Stomach (tissue), 9 donors: ENCODE results near the gene P2RY1. TPM values are rescaled to one million over a fixed set of nuclear protein-coding genes. Genes with fewer than 3 reads are reported as not detected.

ENCODE experiments used
- DNase-seq, 2 donors: peaks; one replicate each; pipeline versions ENCODE4 v3.0.0 to v3.0.0-alpha.2; 2013 to 2019
- H3K27ac ChIP-seq, 5 donors: fragments of 200-600 bp in 4 of 5; sonication (generic) in 4 of 5; one replicate each; pipeline ENCODE4 v1.5.1; 2013 to 2019; ENCODE audit warnings: mild to moderate bottlenecking in 1 of 5, moderate library complexity in 1 of 5
- H3K27me3 ChIP-seq, 3 donors: fragments of 200-600 bp; sonication (generic); one replicate each; pipeline ENCODE4 v1.5.1; 2017 to 2019; ENCODE audit warnings: mixed run types in 1 of 3
- H3K36me3 ChIP-seq, 4 donors: fragments of 200-600 bp; sonication (generic); 1 replicate in 3 of 4; 2 replicates in 1 of 4; pipeline ENCODE4 v1.5.1; 2016 to 2019
- H3K4me1 ChIP-seq, 4 donors: fragments of 200-600 bp; sonication (generic); one replicate each; pipeline ENCODE4 v1.5.1; 2016 to 2019
- H3K4me3 ChIP-seq, 4 donors: fragments of 200-600 bp; sonication (generic) in 3 of 4; one replicate each; pipeline ENCODE4 v1.5.1; 2016 to 2019; ENCODE audit warnings: mild to moderate bottlenecking in 1 of 4
- H3K9me3 ChIP-seq, 4 donors: fragments of 200-600 bp; sonication (generic); one replicate each; pipeline ENCODE4 v1.5.1; 2016 to 2019
- EP300 ChIP-seq: sonication (generic); formaldehyde crosslinking; IDR thresholded peaks from one replicate; pipeline ENCODE4 v1.6.1; 2017; ENCODE audit warnings: antibody characterized with exemption
- POLR2A ChIP-seq, 4 donors: fragments of 450-650 bp; IDR thresholded peaks; one replicate each; pipeline ENCODE4 v1.6.1; 2016; ENCODE audit warnings: antibody characterized with exemption in 4 of 4, control low read depth in 2 of 4, mild to moderate bottlenecking in 1 of 4, moderate library complexity in 1 of 4
- POLR2AphosphoS5 ChIP-seq, 3 donors: sonication (generic); formaldehyde crosslinking; IDR thresholded peaks; one replicate each; pipeline ENCODE4 v1.6.1; 2016; ENCODE audit warnings: antibody characterized with exemption in 3 of 3
- WGBS, 5 donors: extraction: QIAGEN DNeasy Blood & Tissue Kit in 3 of 5; methylation state at CpG; one replicate each; pipeline versions ENCODE4 v1.1.5 to v1.1.7; 2013 to 2018; 5-methylcytosine and 5-hydroxymethylcytosine counted together
- intact Hi-C: fragments of 100-400 bp; cut with DNase I; formaldehyde crosslinking; loops from one replicate; pipeline ENCODE4 v1.15.1; 2023; ENCODE audit warnings: low total_unique reads
- polyA plus RNA-seq, 3 donors: library from polyadenylated mRNA; stranded (reverse); fragments of 200-250 nt; gene quantifications; one replicate each; pipeline ENCODE4 v1.2.3, GENCODE V29; 2013
- small RNA-seq, 4 donors: library from RNA; depleted of rRNA; stranded (forward); fragments of <200 nt; gene quantifications; one replicate each; pipeline ENCODE3, GENCODE V24; 2016
- total RNA-seq, 5 donors: library from RNA; depleted of rRNA; stranded (reverse); fragments of >200 nt; gene quantifications; one replicate each; pipeline versions ENCODE4 v1.1.0 to v1.2.3, GENCODE V29; 2014 to 2016
- TF ChIP-seq, protein P1 (sequence below), 7 experiments: fragments of 450-650 bp in 4 of 7; fragments of 200-600 bp in 3 of 7; sonication (generic) in 3 of 7; IDR thresholded peaks; one replicate each; pipeline ENCODE4 v1.5.1; 2016 to 2019; ENCODE audit warnings: antibody characterized with exemption in 7 of 7, control low read depth in 2 of 7, mild to moderate bottlenecking in 1 of 7
- donor health status: healthy with polysubstance abuse.
- donor health status: Bipolar disorder and iron deficiency.
- donor health status: healthy.

The P2RY1 gene
- total and polyA plus RNA-seq, 8 donors: under 0.01 to 29.0 (median 0.80) TPM

DNA sequence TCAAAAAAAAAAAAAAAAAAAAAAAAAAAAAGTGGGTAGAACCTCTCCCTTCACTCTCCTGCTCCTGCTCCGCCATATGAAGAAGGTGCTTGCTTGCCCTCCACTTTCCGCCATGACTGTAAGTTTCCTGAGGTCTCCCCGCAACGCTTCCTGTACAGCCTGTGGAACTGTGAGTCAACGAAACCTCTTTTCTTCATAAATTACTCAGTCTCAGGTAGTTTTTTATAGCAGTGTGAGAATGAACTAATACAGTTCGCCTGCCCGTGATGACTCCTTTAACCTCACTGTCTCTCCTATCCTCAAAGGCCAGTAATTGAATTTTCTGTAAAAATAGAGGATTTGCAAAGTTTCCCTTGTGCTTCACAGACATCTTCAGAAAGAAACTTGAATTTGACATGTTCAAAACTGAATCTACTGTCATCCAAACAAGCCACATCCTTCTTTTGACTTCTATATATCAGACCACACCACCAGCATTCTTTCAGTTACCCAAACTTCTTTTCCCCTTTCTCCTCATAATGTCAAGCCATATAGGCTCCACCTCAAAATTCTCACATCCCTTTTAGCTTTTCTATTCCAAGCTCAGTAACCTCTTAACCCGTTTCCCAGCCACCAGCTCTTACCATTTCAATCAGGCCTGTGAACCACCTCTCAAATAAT, 44.3 kb downstream of the P2RY1 start:
- intact Hi-C loops: no loop called here
- Histone ChIP-seq H3K4me1 (no peaks in the 10 kb centered on the region), H3K36me3 (no peaks in the 10 kb centered on the region), H3K27me3 (no peaks in the 10 kb centered on the region), H3K9me3 (peaks cover 0 to 2% (median under 1%) of the 10 kb centered on the region in 4 donors), H3K4me3 (no peak overlapping the region), H3K27ac (no peak overlapping the region)
- TF ChIP-seq POLR2AphosphoS5 (IDR thresholded peaks at IDR 0.05) (no peak), POLR2A (IDR thresholded peaks at IDR 0.05) (no peak), EP300 (no peak)
- TF ChIP-seq, protein P1, sequence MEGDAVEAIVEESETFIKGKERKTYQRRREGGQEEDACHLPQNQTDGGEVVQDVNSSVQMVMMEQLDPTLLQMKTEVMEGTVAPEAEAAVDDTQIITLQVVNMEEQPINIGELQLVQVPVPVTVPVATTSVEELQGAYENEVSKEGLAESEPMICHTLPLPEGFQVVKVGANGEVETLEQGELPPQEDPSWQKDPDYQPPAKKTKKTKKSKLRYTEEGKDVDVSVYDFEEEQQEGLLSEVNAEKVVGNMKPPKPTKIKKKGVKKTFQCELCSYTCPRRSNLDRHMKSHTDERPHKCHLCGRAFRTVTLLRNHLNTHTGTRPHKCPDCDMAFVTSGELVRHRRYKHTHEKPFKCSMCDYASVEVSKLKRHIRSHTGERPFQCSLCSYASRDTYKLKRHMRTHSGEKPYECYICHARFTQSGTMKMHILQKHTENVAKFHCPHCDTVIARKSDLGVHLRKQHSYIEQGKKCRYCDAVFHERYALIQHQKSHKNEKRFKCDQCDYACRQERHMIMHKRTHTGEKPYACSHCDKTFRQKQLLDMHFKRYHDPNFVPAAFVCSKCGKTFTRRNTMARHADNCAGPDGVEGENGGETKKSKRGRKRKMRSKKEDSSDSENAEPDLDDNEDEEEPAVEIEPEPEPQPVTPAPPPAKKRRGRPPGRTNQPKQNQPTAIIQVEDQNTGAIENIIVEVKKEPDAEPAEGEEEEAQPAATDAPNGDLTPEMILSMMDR (IDR thresholded peaks at IDR 0.05): no peak
- 85 to 94% (median 91%) methylated on average over 8 of the region's 8 CpGs for whole genome bisulfite sequencing, 5 donors
- no peak for DNase-seq

DNA sequence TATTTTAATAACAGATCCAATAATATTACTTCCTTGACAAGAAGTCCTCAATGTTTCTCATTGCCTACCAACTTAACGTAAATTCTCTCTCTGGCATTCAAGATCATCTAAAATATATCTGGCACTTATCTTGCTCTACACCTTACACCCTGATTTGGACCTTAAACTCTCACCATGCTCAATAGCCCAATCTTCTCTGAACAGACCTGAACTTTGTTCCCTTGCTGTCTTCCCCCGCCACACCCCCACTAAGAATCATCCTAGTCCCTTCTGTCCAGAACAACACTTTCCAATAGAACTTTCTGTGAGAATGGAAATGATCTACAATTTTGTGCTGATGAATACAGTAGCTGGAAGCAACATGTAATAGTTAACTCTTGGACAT, 44.9 kb downstream of the P2RY1 start:
- Histone ChIP-seq H3K36me3 (no peaks in the 10 kb centered on the region), H3K9me3 (no peaks in the 10 kb centered on the region), H3K27me3 (no peaks in the 10 kb centered on the region), H3K4me3 (no peak overlapping the region), H3K27ac (no peak overlapping the region), H3K4me1 (no peaks in the 10 kb centered on the region)
- TF ChIP-seq POLR2AphosphoS5 (IDR thresholded peaks at IDR 0.05): no peak
- no peak for TF ChIP-seq POLR2A (IDR thresholded peaks at IDR 0.05)
- TF ChIP-seq EP300: no peak
- TF ChIP-seq, protein P1 (IDR thresholded peaks at IDR 0.05): no peak
- intact Hi-C loops: no loop called here
- 67 to 92% (median 87%) methylated on average over 2 of the region's 2 CpGs for WGBS, 5 donors
- DNase-seq: no peak

DNA sequence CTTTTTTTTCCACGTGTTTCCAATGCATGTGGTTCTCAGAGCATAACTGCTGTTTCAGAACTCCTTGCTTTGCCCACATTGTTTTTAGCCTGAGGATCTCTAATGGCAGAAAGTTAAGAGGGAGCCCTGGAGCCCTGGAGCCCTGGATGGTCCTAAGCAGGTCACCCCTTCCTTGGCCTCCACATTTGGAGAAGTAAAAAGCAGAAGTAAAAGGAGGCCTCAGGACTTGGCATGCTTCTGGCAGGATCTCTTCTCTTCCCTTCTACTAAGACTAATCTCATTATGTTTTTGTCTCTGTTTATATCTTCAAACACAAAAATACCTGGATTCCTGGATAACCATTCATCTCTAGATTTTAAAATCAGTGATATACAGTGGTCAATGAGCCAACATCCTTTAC, 50.1 kb downstream of the P2RY1 start:
- H3K4me1 ChIP-seq: no peaks in the 10 kb centered on the region
- no peak for TF ChIP-seq POLR2A (IDR thresholded peaks at IDR 0.05)
- no peak for TF ChIP-seq POLR2AphosphoS5 (IDR thresholded peaks at IDR 0.05)
- TF ChIP-seq, protein P1 (IDR thresholded peaks at IDR 0.05): no peak
- TF ChIP-seq EP300: no peak
- intact Hi-C loops: no loop called here
- H3K36me3 ChIP-seq: no peaks in the 10 kb centered on the region
- no peak overlapping the region for H3K27ac ChIP-seq
- no peak overlapping the region for H3K4me3 ChIP-seq
- no peaks in the 10 kb centered on the region for H3K27me3 ChIP-seq
- H3K9me3 ChIP-seq: no peaks in the 10 kb centered on the region
- no peak for DNase-seq
- 32 to 83% (median 80%) methylated on average over 1 of the region's 1 CpG for WGBS, 5 donors

Small RNA genes within 50 kb of the gene (small RNA-seq; reads per million reads assigned to genes)
- gene ATP5MGP5: 0 reads per million in 4 donors
